Measurements from ENCODE around the gene NAV2.
"Not testable (repeated sequence)": the region's sequence is repeated elsewhere in the genome, so short reads cannot be mapped to it uniquely, and the experiment has no call there.

The NAV2 gene

DNA sequence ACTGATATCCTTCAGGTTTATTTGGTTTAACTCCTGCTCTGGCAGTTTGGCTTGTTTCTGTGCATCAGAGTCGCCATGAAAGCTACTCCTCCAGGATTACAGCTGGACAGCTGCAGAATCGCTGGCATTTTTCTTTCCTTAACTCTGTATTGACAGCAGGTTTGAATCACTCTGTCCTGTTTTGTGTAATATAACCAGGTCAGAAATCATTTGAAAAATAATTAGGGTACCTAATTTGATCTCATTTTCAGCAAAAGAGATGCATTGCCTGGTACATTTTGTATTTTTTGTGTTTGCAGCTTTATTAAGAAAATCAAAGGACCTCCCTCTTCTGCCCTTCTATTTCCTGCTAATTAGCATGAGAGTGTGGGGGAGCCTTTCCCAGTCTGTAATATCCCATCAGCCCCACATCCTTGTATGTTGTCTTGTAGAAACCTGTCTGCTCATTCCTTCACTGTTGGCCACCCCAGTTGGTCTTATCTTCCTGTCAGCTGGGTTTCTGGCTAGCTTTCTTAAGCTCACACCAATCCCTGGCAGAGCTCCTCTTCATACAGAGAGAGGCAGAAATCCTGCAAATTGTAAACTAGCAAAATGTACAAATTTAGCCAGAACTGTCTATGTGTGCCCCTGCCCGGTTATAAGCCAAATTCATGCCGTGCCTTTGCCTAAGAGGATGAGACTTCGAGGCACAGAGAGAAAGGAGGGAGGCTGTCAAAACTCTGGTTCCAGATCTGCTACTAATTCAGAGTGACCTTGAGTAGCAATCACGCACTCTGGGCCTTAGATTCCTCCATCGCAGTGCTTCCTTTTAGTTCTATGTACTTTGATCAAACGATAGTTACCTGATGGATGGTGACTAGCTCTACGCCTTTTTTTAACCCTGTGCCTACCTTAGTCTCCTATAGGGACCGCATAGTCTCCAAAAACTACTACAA, 200.6 kb downstream of the NAV2 start:
- Histone ChIP-seq H3K27me3 (ENCODE audit: insufficient read depth, low read length) (no peaks in the 10 kb centered on the region), H3K4me3 (ENCODE audit: low read length) (no peak overlapping the region), H3K9me3 (ENCODE audit: low read length) (no peaks in the 10 kb centered on the region), H3K36me3 (ENCODE audit: insufficient read depth, low read length) (peaks cover 9% of the 10 kb centered on the region), H3K4me1 (ENCODE audit: insufficient read depth, low read length) (no peaks in the 10 kb centered on the region), H2AFZ (ENCODE audit: low read depth, low read length) (no peak overlapping the region)

DNA sequence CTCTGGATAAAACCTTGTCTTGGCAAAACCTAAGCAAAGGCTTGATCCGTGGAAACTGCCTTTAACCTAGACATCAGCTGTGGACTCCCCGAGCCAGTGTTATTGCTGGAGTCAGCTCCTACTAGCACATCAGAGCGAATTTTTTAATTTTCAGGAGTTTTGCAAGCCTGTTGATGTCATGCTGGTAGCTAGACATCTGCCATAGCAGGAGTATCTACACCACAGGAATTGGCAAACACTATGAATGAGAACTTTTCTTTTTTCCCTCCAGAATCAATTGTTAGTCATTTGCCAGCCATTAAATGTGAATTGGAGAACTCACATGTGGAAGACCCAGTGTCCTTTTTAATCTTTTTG, 201.2 kb downstream of the NAV2 start:
- Histone ChIP-seq H3K4me1 (ENCODE audit: insufficient read depth, low read length) (no peaks in the 10 kb centered on the region), H3K4me3 (ENCODE audit: low read length) (no peak overlapping the region), H3K36me3 (ENCODE audit: insufficient read depth, low read length) (peaks cover 11% of the 10 kb centered on the region), H2AFZ (ENCODE audit: low read depth, low read length) (no peak overlapping the region), H3K27me3 (ENCODE audit: insufficient read depth, low read length) (no peaks in the 10 kb centered on the region), H3K9me3 (ENCODE audit: low read length) (peaks cover 2% of the 10 kb centered on the region)

DNA sequence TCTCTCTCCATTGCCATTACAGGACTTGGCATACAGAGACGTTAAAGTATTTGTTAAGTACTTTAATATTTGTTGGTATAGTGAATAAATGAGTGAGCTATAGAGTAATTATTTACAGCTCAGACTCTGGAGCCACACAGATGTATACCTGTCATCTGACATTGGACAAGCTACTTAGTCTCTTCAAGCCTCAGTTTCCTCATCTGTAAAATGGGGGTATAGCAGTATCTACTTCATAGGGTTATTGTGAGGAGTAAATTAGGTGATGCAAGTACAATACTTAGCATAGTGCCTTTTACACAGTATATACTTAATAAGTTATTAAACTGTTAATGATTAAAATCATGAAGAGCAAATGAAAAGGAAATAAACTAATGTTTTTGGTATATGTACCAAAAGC, 203.2 kb downstream of the NAV2 start:
- Histone ChIP-seq H3K27me3 (ENCODE audit: insufficient read depth, low read length) (no peaks in the 10 kb centered on the region), H3K36me3 (ENCODE audit: insufficient read depth, low read length) (peaks cover 11% of the 10 kb centered on the region), H3K9me3 (ENCODE audit: low read length) (peaks cover 2% of the 10 kb centered on the region), H3K4me1 (ENCODE audit: insufficient read depth, low read length) (no peaks in the 10 kb centered on the region), H2AFZ (ENCODE audit: low read depth, low read length) (no peak overlapping the region), H3K4me3 (ENCODE audit: low read length) (no peak overlapping the region)

DNA sequence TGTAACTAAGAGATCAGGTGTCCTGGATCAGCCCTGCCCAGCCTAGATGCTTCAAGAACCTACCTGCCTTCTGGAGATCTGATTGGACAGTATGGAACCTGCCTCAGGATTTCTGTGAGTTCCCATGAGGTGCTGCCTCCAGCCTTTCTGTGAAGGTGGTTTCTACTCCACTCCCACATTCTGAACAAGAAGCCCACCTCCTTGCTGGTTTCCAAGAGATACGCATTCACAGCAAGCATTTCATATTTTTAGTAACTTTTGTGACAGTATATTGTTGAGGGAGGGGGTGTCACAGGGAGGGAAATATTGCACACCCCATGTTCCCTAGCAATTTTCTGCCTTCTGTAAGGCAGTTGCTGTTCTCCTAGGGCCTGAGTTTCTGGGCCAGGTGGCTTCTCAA, 204.4 kb downstream of the NAV2 start:
- no peaks in the 10 kb centered on the region for H3K4me1 ChIP-seq (ENCODE audit: insufficient read depth, low read length)
- H2AFZ ChIP-seq (ENCODE audit: low read depth, low read length) = no peak overlapping the region
- peaks cover 2% of the 10 kb centered on the region for H3K9me3 ChIP-seq (ENCODE audit: low read length)
- peaks cover 11% of the 10 kb centered on the region for H3K36me3 ChIP-seq (ENCODE audit: insufficient read depth, low read length)
- H3K27me3 ChIP-seq (ENCODE audit: insufficient read depth, low read length) = no peaks in the 10 kb centered on the region
- no peak overlapping the region for H3K4me3 ChIP-seq (ENCODE audit: low read length)

DNA sequence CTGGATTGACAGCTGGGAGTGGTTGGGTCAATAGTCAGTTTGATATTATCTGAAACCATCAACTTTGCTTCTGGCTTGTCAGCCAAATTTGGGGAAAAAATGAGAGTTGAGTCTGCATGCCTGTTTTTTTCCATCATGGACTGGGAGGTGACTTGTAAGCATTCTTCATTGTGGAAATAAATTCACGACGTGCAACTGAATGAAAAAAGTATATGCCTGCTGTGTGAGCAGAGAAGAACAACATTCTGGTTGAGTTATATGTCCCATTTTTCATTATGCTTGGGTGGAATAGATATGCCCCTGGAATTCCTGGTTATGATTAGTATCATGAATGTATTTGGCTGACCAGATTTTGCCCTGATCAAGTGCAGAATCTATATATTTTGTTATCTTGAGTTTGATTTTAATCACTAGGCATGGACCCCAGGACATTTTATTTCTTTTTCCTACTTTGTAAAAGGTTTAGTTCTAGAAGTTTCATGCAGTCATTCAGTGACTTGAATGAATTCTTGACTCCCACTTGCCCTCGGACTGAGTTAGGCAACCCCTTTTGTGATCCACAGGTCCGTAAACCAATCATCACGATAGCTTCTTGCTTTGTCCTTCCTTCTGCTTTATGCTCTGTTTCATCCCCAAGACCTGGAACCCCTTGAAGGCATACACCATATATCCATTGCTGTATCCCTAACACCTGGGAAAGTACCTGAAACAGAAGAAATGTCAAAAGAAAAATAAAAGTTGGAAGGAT, 205.8 kb downstream of the NAV2 start:
- Histone ChIP-seq H3K4me1 (ENCODE audit: insufficient read depth, low read length) (peaks cover under 1% of the 10 kb centered on the region), H3K4me3 (ENCODE audit: low read length) (no peak overlapping the region), H3K9me3 (ENCODE audit: low read length) (peaks cover 2% of the 10 kb centered on the region), H3K36me3 (ENCODE audit: insufficient read depth, low read length) (peaks cover 11% of the 10 kb centered on the region), H3K27me3 (ENCODE audit: insufficient read depth, low read length) (no peaks in the 10 kb centered on the region), H2AFZ (ENCODE audit: low read depth, low read length) (no peak overlapping the region)

DNA sequence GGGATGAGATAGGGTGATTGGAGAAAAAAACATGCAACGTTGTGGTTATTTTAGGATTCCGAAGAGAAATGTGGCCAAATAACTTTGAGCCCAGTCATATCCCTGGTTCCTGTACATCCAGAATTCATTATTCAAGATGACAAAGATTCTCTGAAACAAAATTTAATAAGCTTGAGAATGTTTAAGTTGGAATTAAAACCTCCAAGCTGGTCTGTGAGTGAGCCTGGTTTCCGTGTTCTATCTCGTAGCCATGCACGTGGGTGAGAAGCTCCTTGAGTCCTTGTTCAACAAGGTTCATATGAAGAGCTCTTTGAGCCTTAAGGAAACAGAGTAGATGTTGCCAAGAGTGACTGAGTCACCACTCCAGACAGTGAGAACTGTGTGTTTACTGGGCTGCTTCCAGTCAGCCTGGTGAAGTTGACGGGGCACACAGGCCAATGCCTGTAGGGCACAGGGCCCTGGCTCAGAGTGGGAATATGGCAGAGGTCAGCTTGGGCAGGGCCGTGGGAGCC, 206.5 kb downstream of the NAV2 start:
- H3K9me3 ChIP-seq (ENCODE audit: low read length) = peaks cover 2% of the 10 kb centered on the region
- peaks cover 11% of the 10 kb centered on the region for H3K36me3 ChIP-seq (ENCODE audit: insufficient read depth, low read length)
- peaks cover 4% of the 10 kb centered on the region for H3K4me1 ChIP-seq (ENCODE audit: insufficient read depth, low read length)
- H3K27me3 ChIP-seq (ENCODE audit: insufficient read depth, low read length) = no peaks in the 10 kb centered on the region
- H2AFZ ChIP-seq (ENCODE audit: low read depth, low read length) = no peak overlapping the region
- no peak overlapping the region for H3K4me3 ChIP-seq (ENCODE audit: low read length)

DNA sequence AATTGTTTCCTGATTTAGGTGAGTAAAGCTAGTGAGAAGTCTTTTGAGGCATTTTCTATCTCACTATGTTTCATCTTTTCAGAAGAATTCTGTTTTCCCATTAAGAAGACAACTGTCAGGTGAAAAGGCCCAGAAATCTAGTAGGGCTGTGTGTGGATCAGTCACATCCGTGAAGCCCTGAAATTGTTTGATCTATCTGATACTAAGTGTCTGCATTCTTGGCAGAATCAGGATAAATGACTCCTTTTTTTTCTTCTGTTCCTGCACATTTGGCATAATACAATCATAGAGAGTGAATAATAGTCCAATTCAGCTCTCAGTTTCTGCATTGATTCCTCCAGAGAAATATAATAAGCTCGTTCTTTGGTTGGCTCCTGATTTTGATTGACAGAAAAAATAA, 208.3 kb downstream of the NAV2 start:
- Histone ChIP-seq H3K4me1 (ENCODE audit: insufficient read depth, low read length) (peaks cover 4% of the 10 kb centered on the region), H2AFZ (ENCODE audit: low read depth, low read length) (no peak overlapping the region)

DNA sequence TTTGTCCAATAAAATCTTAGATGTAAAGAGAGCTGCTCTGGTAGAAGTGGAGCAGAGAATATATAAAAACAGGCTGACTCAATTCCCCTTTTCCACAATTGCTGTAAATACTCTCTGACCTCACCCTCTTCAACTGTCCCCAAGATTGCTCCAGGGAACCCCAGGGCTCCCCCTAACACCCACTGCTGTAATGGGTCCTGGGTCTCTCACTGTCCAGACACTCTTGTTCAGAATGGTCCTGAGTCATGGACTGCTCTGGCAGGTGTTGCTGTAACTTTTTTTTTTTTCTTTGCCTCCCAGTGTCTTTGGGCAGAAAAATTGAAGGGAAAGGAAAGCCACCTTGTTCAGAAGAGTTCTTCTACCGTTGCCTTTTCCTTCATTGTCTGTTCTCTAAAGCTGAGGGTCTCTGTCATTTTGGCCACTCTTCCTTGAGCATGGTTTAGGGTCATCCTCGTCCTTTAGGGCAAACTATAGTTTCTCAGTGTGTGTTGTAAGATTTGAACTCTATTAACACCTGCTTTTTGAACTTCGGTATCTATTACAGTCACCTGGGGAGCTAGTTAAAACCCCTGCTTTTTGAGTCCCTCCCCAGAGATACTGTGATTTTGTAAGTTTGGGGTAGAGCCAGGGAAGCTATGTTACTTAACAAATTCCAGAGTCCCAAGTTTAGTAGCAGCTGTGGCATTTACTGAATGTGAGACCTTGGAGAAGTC, 209.5 kb downstream of the NAV2 start:
- no peak overlapping the region for H2AFZ ChIP-seq (ENCODE audit: low read depth, low read length)
- H3K36me3 ChIP-seq (ENCODE audit: insufficient read depth, low read length) = peaks cover 3% of the 10 kb centered on the region
- no peaks in the 10 kb centered on the region for H3K27me3 ChIP-seq (ENCODE audit: insufficient read depth, low read length)
- peaks cover 2% of the 10 kb centered on the region for H3K9me3 ChIP-seq (ENCODE audit: low read length)
- H3K4me1 ChIP-seq (ENCODE audit: insufficient read depth, low read length) = peaks cover 4% of the 10 kb centered on the region
- no peak overlapping the region for H3K4me3 ChIP-seq (ENCODE audit: low read length)

More for the DNA sequence above, 208.3 kb downstream of the NAV2 start:
- Histone ChIP-seq H3K36me3 (ENCODE audit: insufficient read depth, low read length) (peaks cover 7% of the 10 kb centered on the region), H3K9me3 (ENCODE audit: low read length) (peaks cover 2% of the 10 kb centered on the region), H3K4me3 (ENCODE audit: low read length) (no peak overlapping the region), H3K27me3 (ENCODE audit: insufficient read depth, low read length) (no peaks in the 10 kb centered on the region)

DNA sequence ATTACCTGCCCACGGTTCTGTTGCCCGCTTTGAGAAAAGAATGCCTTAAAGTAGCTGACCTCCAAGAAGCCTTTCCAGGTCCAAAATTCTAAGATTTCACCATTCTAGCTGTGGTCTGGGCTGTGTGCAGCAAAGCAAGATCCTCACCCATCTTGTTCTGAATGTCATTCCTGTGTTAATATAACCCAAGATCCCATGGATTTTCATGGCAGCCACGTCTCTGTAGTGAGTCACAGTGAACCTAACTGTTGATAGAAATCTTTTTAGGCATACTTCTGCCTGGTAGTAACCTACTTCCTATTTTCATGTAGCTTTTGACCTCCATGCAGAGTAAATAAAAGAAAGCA, 210.0 kb downstream of the NAV2 start:
- Histone ChIP-seq H3K4me3 (ENCODE audit: low read length) (no peak overlapping the region), H3K9me3 (ENCODE audit: low read length) (peaks cover 2% of the 10 kb centered on the region), H2AFZ (ENCODE audit: low read depth, low read length) (no peak overlapping the region), H3K4me1 (ENCODE audit: insufficient read depth, low read length) (peaks cover 4% of the 10 kb centered on the region), H3K27me3 (ENCODE audit: insufficient read depth, low read length) (no peaks in the 10 kb centered on the region), H3K36me3 (ENCODE audit: insufficient read depth, low read length) (peaks cover 3% of the 10 kb centered on the region)

DNA sequence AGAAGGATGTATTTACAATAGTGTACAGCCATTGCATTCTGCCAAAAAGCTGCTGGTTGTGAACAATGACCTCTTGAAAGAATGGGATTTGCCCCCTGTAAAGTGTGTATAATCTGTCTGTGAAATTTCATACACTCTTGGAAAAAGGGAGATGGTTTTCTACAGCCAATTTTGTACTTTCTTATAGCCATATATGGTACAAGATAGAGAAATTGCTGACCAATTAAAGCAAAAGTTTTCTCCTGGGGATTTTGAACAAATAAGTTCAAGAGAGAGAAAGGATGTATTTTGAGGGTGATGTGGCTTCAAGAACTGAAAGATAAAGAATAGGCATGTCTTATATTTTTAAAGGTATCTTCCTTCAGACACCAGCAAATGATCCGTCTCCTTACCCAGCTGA, 211.0 kb downstream of the NAV2 start:
- Histone ChIP-seq H3K9me3 (ENCODE audit: low read length) (peaks cover 2% of the 10 kb centered on the region), H3K27me3 (ENCODE audit: insufficient read depth, low read length) (no peaks in the 10 kb centered on the region), H2AFZ (ENCODE audit: low read depth, low read length) (no peak overlapping the region), H3K4me3 (ENCODE audit: low read length) (no peak overlapping the region), H3K36me3 (ENCODE audit: insufficient read depth, low read length) (no peaks in the 10 kb centered on the region), H3K4me1 (ENCODE audit: insufficient read depth, low read length) (peaks cover 4% of the 10 kb centered on the region)

DNA sequence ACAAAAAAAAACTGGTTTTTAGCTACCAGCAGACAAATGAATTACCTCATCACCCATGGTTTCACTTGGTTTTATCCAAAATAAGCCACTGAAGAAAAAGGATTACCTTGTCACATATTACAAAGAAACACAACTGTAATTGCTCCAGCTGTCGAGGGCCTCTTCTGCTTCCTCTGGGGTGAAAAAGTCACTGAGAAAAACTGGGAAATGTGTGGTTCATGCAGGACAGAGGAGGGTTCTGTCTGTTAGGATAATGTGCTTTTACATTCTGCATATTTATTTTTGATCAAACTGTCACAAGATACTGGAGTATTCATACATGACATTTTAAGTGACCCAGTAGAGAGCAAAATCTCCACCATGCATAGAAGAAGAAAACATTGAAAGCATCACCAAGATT, 211.7 kb downstream of the NAV2 start:
- H3K4me3 ChIP-seq (ENCODE audit: low read length) = no peak overlapping the region

DNA sequence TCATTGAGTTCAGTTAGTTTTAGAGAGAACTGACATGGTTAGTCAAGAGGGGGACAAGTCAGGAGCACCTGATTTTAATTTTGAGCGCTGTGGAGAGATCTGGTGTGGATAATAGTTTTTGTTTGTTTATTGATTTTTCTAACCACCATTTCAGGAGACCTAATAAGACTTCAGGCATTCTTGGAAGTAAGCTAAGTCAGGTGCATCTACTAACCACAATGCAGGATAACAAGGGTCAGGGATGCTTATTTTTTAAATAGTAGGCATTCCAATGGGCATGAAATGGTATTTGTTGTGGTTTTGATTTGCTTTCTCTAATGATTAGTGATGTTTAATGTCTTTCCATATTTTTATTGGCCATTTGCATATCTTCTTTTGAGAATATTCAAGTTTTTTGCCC, 212.1 kb downstream of the NAV2 start:
- peaks cover 4% of the 10 kb centered on the region for H3K4me1 ChIP-seq (ENCODE audit: insufficient read depth, low read length)

More for the DNA sequence above, 211.7 kb downstream of the NAV2 start:
- Histone ChIP-seq H3K36me3 (ENCODE audit: insufficient read depth, low read length) (no peaks in the 10 kb centered on the region), H3K27me3 (ENCODE audit: insufficient read depth, low read length) (no peaks in the 10 kb centered on the region), H2AFZ (ENCODE audit: low read depth, low read length) (no peak overlapping the region), H3K9me3 (ENCODE audit: low read length) (no peaks in the 10 kb centered on the region), H3K4me1 (ENCODE audit: insufficient read depth, low read length) (peaks cover 4% of the 10 kb centered on the region)

DNA sequence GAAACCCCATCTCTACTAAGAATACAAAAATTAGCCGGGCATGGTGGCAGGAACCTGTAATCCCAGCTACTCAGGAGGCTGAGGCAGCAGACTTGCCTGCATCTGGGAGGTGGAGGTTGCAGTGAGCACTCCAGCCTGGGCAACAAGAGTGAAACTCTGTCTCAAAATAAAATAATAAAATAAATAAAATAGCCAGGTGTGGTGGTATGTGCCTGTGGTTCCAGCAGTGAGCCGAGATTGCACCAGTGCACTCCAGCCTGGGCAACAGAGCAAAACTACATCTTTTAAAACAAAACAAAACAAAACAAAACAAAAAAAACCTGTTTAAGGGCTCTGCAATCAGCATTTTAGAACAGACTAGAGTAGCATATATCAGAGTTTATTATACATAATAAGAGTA, 214.8 kb downstream of the NAV2 start:
- not testable (repeated sequence) for H3K27me3 ChIP-seq (ENCODE audit: insufficient read depth, low read length); H3K4me1 ChIP-seq (ENCODE audit: insufficient read depth, low read length); H3K36me3 ChIP-seq (ENCODE audit: insufficient read depth, low read length); H3K4me3 ChIP-seq (ENCODE audit: low read length); H2AFZ ChIP-seq (ENCODE audit: low read depth, low read length); H3K9me3 ChIP-seq (ENCODE audit: low read length)

More for the DNA sequence above, 212.1 kb downstream of the NAV2 start:
- Histone ChIP-seq H3K9me3 (ENCODE audit: low read length) (no peaks in the 10 kb centered on the region), H3K36me3 (ENCODE audit: insufficient read depth, low read length) (no peaks in the 10 kb centered on the region), H3K27me3 (ENCODE audit: insufficient read depth, low read length) (no peaks in the 10 kb centered on the region), H2AFZ (ENCODE audit: low read depth, low read length) (no peak overlapping the region), H3K4me3 (ENCODE audit: low read length) (no peak overlapping the region)

Data from neuron (in vitro differentiated cells).